WI38 (cell line): ENCODE measurements around the gene GALM.
"Not testable (repeated sequence)": the region's sequence is repeated elsewhere in the genome, so short reads cannot be mapped to it uniquely, and the experiment has no call there.

Experiments used
- H3K4me3 ChIP-seq: 2 replicates; pipeline ENCODE4 v1.5.1; 2011; ENCODE audit warnings: low read depth, mild to moderate bottlenecking, control low read depth, low read length
- CTCF ChIP-seq: IDR thresholded peaks from 2 replicates; pipeline ENCODE4 v1.5.1; 2012; ENCODE audit warnings: low read depth, mild to moderate bottlenecking, control low read depth, low read length

The GALM gene

GRCh38 chr2:38713338-38713737 lies 47.4 kb downstream of the GALM start:
- no peak for TF ChIP-seq CTCF
- no peak overlapping the region for H3K4me3 ChIP-seq

GRCh38 chr2:38714941-38715340 lies 49.0 kb downstream of the GALM start:
- not testable (repeated sequence) for H3K4me3 ChIP-seq

- TF ChIP-seq CTCF: no peak
- H3K4me3 ChIP-seq: no peak overlapping the region
Measured at GRCh38 chr2:38716185-38716584, 50.3 kb downstream of the GALM start.

GRCh38 chr2:38718601-38719000 lies 52.7 kb downstream of the GALM start:
- TF ChIP-seq CTCF: no peak

GRCh38 chr2:38719706-38720105 lies 53.8 kb downstream of the GALM start:
- no peak overlapping the region for H3K4me3 ChIP-seq
- TF ChIP-seq CTCF: no peak

More at GRCh38 chr2:38718601-38719000, 52.7 kb downstream of the GALM start:
- no peak overlapping the region for H3K4me3 ChIP-seq

GRCh38 chr2:38720613-38721241 lies 54.8 kb downstream of the GALM start:
- H3K4me3 ChIP-seq: no peak overlapping the region
- TF ChIP-seq CTCF: no peak

GRCh38 chr2:38722271-38723061 lies 56.6 kb downstream of the GALM start:
- no peak overlapping the region for H3K4me3 ChIP-seq
- no peak for TF ChIP-seq CTCF
